ENCODE measurements around the gene ARHGEF37.

The ARHGEF37 gene

DNA sequence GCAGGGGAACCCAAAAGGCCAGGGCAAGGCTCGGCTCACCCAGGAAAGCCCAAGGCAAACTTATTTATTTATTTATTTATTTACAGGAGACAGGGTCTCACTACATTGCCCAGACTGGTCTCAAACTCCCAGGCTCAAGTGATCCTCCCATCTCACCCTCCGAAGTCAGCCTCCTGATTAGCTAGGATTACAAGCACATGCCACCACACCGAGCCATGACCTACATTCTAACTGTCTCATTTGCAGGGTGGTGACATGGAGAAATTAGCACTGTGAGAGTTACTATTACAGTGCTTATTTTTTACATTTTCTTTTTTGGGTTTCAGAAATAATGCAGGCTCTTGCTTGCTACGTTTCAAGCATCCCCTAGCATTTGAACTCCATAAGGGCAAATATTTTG, 18.1 kb downstream of the ARHGEF37 start:
- H3K9me3 Mint-ChIP-seq: no peaks in the 10 kb centered on the region

DNA sequence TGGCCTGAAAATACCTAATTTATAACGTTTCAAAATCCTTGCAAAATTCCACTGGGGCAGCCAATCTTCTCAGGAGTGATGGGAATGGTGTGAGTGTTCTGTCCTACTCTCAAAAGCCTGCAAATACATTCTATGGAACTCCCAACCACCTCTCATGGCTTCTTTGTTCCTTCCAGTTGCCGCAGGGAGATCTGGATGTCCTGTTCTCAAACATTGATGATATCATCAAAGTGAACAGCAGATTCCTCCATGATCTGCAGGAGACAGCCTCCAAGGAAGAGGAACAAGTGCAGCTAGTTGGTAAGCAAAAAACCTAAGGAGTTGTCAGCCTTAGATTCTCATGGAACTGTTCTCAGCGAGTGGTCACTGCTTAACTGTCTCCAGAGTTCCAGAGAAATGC, 19.6 kb downstream of the ARHGEF37 start:
- Mint-ChIP-seq H3K27ac (no peak overlapping the region), H3K27me3 (peaks cover 30% of the 10 kb centered on the region), H3K4me3 (no peak overlapping the region), H3K9me3 (no peaks in the 10 kb centered on the region), H3K36me3 (no peaks in the 10 kb centered on the region), H3K4me1 (peaks cover 5% of the 10 kb centered on the region)
- CTCF ChIA-PET: interaction anchor here (0.6 to 2.0 kb wide), 3 partner anchors 9 to 598 kb away, joined by 3 to 4 read pairs (median 4); no protein-coding TSS in a partner anchor
- DNase-seq: no peak

More for the DNA sequence above, 18.1 kb downstream of the ARHGEF37 start:
- DNase-seq: no peak
- Mint-ChIP-seq H3K4me3 (no peak overlapping the region), H3K27me3 (peaks cover 28% of the 10 kb centered on the region), H3K36me3 (no peaks in the 10 kb centered on the region), H3K27ac (no peak overlapping the region), H3K4me1 (no peaks in the 10 kb centered on the region)
- CTCF ChIA-PET: no interaction called here

DNA sequence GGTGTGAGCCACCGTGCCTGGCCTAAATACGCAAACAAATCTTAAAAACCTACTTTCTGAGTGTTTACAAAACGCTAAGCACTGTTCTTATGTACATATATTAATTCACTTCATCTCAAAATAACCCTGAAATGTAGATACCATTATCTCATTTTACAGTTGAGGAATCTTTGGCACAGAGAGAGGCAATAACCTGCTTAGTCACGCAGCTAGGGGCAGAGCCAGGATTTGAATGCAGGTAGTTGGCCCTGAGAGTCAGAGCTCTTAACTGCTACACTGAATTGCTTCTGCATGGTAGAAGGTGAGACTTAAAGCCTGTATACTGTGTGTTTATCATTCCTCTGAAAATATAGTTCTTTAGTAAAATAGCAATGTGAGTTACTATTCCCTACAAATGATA, 21.9 kb downstream of the ARHGEF37 start:
- no peaks in the 10 kb centered on the region for H3K36me3 Mint-ChIP-seq
- H3K27ac Mint-ChIP-seq: no peak overlapping the region
- peaks cover 16% of the 10 kb centered on the region for H3K4me1 Mint-ChIP-seq
- no peak overlapping the region for H3K4me3 Mint-ChIP-seq
- DNase-seq: no peak
- H3K27me3 Mint-ChIP-seq: peaks cover 16% of the 10 kb centered on the region
- CTCF ChIA-PET: interaction anchor here (1.6 kb wide), 1 partner anchor 15 kb away, joined by 5 read pairs; no protein-coding TSS in a partner anchor
- H3K9me3 Mint-ChIP-seq: no peaks in the 10 kb centered on the region

DNA sequence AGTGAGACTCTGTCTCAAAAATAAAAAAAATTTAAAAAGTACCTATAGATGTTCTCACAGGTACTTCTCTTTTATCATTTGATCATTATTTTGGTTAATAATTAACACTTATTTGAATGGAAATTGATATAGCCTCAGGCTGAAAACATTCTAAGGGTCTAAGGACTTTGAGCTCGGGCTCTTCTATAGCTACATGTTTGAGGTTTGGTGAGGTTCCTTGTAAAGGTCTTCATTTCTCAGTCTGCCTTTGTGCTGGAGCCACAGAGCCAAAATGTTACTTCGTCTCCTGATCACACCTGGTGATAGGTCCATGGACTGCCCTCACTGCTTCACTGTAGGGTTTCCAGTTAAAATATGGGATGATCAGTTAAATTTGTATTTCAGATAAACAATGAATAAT, 22.6 kb downstream of the ARHGEF37 start:
- H3K4me3 Mint-ChIP-seq: no peak overlapping the region
- H3K27ac Mint-ChIP-seq: no peak overlapping the region
- H3K36me3 Mint-ChIP-seq: no peaks in the 10 kb centered on the region
- peaks cover 16% of the 10 kb centered on the region for H3K4me1 Mint-ChIP-seq
- H3K27me3 Mint-ChIP-seq: peaks cover 12% of the 10 kb centered on the region
- DNase-seq: no peak
- no peaks in the 10 kb centered on the region for H3K9me3 Mint-ChIP-seq
- CTCF ChIA-PET: interaction anchor here (1.6 kb wide), 1 partner anchor 15 kb away, joined by 5 read pairs; no protein-coding TSS in a partner anchor

DNA sequence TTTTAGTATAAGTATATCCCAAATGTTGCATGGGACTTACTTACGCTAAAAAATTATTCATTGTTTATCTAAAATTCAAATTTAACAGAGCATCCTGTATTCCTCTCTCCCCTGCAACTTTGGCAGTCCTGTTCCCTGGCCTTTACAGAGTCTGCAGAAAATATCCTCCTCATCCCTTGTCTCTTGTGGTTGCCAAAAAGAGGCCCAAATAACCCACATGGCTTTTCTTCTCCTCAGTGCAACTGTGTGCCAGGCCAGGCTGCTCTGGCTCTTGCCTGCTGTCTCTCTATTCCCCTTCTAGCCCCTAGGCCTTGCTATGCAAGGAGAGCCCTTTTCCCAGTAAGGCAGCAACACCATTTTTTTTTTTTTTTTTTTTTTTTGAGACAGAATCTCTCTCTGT, 23.0 kb downstream of the ARHGEF37 start:
- H3K36me3 Mint-ChIP-seq: no peaks in the 10 kb centered on the region
- peaks cover 16% of the 10 kb centered on the region for H3K4me1 Mint-ChIP-seq
- H3K9me3 Mint-ChIP-seq: no peaks in the 10 kb centered on the region
- no peak overlapping the region for H3K27ac Mint-ChIP-seq
- peaks cover 11% of the 10 kb centered on the region for H3K27me3 Mint-ChIP-seq
- no peak for DNase-seq
- no peak overlapping the region for H3K4me3 Mint-ChIP-seq
- CTCF ChIA-PET: interaction anchor here (1.6 kb wide), 1 partner anchor 14 kb away, joined by 5 read pairs; no protein-coding TSS in a partner anchor

DNA sequence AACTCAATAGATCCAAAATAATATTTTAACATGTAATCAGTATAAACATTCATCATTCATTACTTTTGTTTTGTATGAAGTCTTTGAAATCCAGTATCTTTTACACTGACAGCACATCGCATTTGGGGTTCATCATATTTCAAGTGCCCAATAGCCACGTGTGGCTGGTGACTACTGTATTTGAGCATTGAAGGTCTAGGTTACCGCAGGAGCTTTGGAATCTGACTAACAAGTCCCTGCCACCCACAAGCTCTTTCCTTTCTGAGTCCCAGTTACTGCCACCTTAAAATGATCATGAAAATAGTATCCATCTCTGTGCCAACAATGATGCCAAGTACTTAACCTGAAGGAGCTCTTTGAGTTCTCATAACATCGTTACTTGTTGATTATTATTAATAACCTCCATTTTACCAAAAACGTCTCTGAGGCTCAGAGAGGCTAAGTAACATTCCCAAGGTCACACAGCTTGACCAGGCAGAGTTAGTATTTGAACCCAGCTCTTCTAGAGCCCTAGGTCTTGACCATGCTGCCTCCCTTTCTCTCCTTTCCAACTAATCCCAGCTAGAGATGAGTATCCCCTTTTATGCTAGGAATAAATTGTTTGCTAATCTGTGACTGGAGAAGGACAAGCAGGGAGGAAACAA, 24.2 kb downstream of the ARHGEF37 start:
- Mint-ChIP-seq H3K9me3 (no peaks in the 10 kb centered on the region), H3K27me3 (peaks cover 11% of the 10 kb centered on the region), H3K4me1 (peaks cover 16% of the 10 kb centered on the region), H3K27ac (no peak overlapping the region), H3K4me3 (no peak overlapping the region), H3K36me3 (no peaks in the 10 kb centered on the region)
- DNase-seq: no peak
- CTCF ChIA-PET: interaction anchor here (0.8 to 1.5 kb wide), 3 partner anchors 12 to 208 kb away, joined by 3 to 6 read pairs (median 5); no protein-coding TSS in a partner anchor

DNA sequence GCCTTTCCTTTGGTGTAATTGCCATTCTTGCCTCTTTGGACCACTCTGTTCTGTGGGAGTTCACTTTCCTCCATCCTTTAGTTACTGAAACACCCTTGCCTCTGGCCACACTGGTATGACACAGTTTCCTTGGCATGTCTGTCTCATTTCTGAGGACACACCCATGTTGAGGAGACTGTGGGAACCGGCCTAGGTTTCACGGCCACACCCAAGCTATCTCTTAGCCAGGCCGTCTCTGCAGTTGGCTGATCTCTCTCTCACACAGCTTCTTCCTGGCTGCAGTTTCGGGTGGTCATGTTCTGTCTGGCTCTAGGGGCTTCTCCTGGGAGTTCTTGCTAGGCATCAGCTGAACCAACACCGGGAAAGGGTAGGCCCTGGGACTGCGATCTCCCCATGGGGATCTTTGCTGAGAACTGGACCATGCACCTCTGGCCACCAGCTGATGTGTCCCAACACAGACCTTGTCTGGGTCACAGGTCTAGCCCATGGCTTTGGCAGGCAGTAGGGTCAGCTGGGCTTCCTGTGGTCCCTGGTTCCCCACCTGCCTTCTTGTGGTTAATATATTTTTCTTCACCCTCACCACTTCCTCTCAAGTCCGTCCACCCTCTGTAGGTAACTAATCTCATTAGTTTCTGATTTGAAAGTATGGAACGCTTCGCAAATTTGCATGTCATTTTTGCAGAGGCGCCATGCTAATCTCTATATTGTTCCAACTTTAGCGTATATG, 24.9 kb downstream of the ARHGEF37 start:
- no peak for DNase-seq
- H3K9me3 Mint-ChIP-seq: no peaks in the 10 kb centered on the region
- peaks cover 11% of the 10 kb centered on the region for H3K27me3 Mint-ChIP-seq
- no peak overlapping the region for H3K4me3 Mint-ChIP-seq
- peaks cover 16% of the 10 kb centered on the region for H3K4me1 Mint-ChIP-seq
- H3K36me3 Mint-ChIP-seq: no peaks in the 10 kb centered on the region
- CTCF ChIA-PET: interaction anchor here (1.4 to 1.5 kb wide), 2 partner anchors 11 to 69 kb away, joined by 5 to 6 read pairs; no protein-coding TSS in a partner anchor
- peak overlapping the region; percentile 34 for H3K27ac Mint-ChIP-seq

DNA sequence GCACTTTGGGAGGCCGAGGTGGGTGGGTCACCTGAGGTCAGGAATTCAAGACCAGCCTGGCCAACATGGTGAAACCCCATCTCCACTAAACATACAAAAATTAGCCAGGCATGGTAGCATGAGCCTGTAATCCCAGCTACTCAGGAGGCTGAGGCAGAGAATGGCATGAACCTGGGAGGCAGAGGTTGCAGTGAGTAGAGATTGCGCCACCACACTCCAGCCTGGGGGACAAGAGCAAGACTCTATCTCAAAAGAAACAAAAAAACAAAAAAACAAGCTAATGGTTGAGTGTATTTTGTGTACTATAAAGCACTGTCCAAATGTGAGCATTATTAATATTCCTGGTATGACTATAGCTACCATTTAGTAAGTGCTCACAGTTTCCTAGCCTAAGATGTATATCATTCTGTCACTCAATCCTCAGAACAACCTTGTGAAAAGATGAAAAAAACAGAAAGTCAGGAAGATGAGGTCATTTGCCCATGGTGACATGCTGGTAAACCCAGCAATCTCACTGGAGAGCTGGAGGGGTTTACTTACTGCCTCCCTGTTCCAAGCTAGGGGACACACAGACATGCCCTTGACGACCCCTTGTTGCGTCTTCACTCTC, 27.7 kb downstream of the ARHGEF37 start:
- no peaks in the 10 kb centered on the region for H3K36me3 Mint-ChIP-seq
- H3K4me1 Mint-ChIP-seq: peaks cover 16% of the 10 kb centered on the region
- peaks cover 4% of the 10 kb centered on the region for H3K27me3 Mint-ChIP-seq
- no peak overlapping the region for H3K4me3 Mint-ChIP-seq
- no peak overlapping the region for H3K27ac Mint-ChIP-seq
- no peak for DNase-seq
- CTCF ChIA-PET: interaction anchor here (1.1 to 2.6 kb wide), 5 partner anchors 8 to 237 kb away, joined by 4 to 16 read pairs (median 4); no protein-coding TSS in a partner anchor
- no peaks in the 10 kb centered on the region for H3K9me3 Mint-ChIP-seq

DNA sequence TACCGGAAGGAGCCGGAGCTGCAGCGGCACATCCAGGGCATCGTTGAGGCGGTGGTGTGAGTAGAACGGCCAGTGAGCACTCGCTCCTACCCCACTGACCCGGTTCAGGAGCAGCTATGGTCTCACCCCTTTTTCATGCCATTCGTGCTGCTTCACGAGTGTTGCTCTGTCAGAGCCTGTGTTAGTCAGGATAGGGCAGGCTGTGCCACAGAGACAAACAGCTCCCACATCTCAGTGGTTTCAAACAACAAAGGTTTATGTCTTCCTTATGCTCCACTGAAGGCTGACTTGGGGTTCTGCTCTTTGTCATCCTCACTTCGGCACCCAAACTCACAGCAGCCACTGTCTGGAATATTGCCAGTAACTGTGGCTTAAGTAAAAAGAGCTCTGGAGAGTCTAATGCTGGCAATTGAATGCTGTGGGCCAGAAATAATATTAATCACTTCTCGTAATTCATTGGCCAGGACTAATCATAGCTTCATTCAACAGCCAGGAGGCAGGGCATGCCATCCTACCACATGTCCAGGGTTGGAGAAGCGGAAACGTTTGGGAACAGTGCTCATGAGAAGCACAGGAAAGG, 28.4 kb downstream of the ARHGEF37 start:
- DNase-seq: no peak
- Mint-ChIP-seq H3K4me1 (peaks cover 16% of the 10 kb centered on the region), H3K27ac (no peak overlapping the region), H3K36me3 (no peaks in the 10 kb centered on the region), H3K9me3 (no peaks in the 10 kb centered on the region), H3K27me3 (no peaks in the 10 kb centered on the region), H3K4me3 (no peak overlapping the region)
- CTCF ChIA-PET: interaction anchor here (1.1 to 2.6 kb wide), 6 partner anchors 9 to 238 kb away, joined by 3 to 16 read pairs (median 4); no protein-coding TSS in a partner anchor

DNA sequence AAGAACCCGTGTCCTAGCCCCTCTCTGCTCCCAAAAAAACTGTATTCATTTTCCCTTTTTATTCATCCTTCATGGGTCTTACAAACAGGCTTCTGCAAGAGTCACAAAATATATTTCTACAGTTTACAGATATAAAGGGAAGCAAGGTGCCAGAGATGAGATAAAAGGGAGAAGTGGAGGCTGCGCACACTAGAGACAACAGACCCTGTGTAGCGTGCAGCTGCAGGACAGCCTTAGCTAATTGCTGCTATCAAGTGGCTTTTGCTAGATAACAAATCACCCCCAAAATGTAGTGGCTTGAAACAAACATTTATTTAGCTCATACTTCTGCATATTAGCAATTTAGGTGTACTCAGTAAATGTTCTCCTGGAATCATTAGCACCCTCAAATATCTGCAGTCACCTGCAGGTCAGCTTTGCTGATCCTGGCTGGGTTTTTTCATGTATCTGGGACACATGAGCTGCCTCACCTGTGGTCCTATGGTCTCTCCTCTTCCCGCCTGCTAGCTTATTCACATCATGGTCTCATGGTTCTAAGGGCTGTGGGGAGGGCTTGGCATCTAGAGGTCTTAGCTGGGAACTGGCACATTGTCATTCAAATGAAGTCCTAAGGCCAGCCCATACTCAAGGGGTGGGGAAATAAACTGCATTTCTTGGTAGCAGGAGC, 29.4 kb downstream of the ARHGEF37 start:
- Mint-ChIP-seq H3K36me3 (no peaks in the 10 kb centered on the region), H3K9me3 (no peaks in the 10 kb centered on the region), H3K27me3 (no peaks in the 10 kb centered on the region), H3K27ac (no peak overlapping the region), H3K4me3 (no peak overlapping the region), H3K4me1 (peaks cover 14% of the 10 kb centered on the region)
- no peak for DNase-seq
- CTCF ChIA-PET: interaction anchor here (1.5 to 2.6 kb wide), 3 partner anchors 8 to 10 kb away, joined by 3 to 16 read pairs (median 4); no protein-coding TSS in a partner anchor

DNA sequence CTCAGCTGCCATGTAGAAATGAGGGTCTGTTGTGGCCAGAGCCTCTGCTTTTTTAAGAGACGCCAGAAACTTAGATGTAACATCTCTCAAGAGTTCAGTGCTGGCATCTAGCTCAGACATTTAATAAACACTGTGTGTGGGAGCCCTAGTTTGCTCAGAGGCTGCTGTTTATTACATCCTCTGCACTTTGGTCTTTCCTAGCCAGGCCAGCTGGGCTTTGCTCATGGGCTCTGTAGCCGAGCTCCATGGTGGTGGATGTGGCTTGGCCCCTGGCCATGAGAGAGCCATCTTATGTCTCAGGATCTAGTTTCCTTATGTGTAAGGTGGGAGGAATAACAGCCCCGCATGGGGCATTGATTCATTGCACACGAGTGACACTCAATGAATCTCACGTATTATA, 30.0 kb downstream of the ARHGEF37 start:
- CTCF ChIA-PET: no interaction called here
- Mint-ChIP-seq H3K27ac (no peak overlapping the region), H3K4me1 (peaks cover 8% of the 10 kb centered on the region), H3K36me3 (no peaks in the 10 kb centered on the region), H3K9me3 (no peaks in the 10 kb centered on the region), H3K27me3 (no peaks in the 10 kb centered on the region), H3K4me3 (no peak overlapping the region)
- no peak for DNase-seq

DNA sequence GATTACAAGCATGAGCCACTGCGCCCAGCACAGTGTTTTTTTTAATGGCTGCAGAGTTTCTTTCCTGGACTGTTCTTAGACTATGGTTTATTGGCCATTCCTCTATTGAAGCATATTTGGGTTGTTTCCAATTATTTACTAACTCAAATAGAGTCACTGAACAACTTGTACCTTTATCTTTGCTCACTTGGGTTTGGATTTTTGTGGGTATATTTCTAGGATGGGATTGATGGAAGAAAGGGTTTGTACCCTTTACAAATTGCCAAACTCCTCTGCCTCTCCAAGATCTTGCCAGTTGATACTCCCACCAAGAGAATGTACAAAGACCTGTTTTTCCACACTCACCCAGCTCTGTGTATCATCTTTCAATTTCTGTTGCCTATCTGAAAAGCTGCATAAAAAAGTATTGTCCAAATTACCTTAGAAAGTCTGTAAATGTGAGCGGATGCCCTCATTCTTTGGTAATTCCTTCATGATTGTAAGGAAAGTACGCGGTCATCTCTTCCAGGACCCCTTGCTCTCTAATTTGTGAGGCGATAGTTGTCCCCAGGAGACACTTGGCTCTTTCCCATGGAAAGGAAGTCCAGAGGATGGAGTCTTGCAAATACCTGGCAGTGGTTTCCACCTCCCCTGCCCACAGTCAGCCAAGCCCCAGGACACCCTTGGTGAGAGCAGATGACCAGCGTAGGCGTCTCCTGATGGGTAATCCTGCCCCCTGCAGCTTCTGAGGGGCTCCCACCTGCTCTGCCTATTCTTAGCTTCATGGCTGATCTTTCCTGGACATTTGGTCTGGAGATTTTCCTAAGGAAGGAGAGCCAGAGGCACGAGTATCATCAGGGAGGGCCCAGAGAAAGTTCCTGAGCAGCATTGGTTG, 33.0 kb downstream of the ARHGEF37 start:
- Mint-ChIP-seq H3K36me3 (no peaks in the 10 kb centered on the region), H3K9me3 (no peaks in the 10 kb centered on the region), H3K27me3 (no peaks in the 10 kb centered on the region), H3K27ac (no peak overlapping the region), H3K4me3 (no peak overlapping the region), H3K4me1 (no peaks in the 10 kb centered on the region)
- no peak for DNase-seq
- CTCF ChIA-PET: no interaction called here

DNA sequence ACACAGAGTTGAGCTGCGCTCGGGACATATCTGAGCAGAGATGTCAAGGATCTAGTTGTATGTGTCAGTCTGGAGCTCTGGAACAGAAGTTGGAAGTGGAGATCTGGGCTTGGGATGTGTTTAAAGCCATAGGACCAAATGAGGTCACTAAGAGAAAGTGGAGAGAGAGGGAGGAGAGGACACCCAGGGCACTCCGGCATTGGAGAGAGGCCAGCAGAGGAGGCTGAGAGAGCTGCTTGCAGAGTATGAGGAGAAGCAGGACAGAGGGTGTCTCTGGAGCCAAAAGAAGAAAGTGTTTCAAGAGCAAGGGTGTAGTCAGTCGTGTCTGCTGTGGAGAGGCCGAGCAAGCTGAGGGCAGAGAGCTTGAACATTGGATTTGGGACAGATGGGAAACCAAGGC, 34.7 kb downstream of the ARHGEF37 start:
- no peak overlapping the region for H3K4me3 Mint-ChIP-seq
- H3K27me3 Mint-ChIP-seq: no peaks in the 10 kb centered on the region
- no peak for DNase-seq
- H3K4me1 Mint-ChIP-seq: no peaks in the 10 kb centered on the region
- no peaks in the 10 kb centered on the region for H3K9me3 Mint-ChIP-seq
- no peak overlapping the region for H3K27ac Mint-ChIP-seq
- CTCF ChIA-PET: interaction anchor here (1.0 to 5.1 kb wide), 4 partner anchors 50 to 344 kb away, joined by 3 to 32 read pairs (median 4); no protein-coding TSS in a partner anchor
- H3K36me3 Mint-ChIP-seq: no peaks in the 10 kb centered on the region

Measured in activated naive CD4-positive, alpha-beta T cell treated with anti-CD3 and anti-CD28 coated beads, Interleukin-2, amount 10 ng/mL, durations not matched to agents 7 days and 5 days (primary cell).